Lower leg skin (tissue), 4 donors: ENCODE data around the gene ARHGEF12. TPM values are rescaled to one million over a fixed set of nuclear protein-coding genes. Genes with fewer than 3 reads are reported as not detected.

Experiments
- DNase-seq, 2 donors: peaks; one replicate each; pipeline ENCODE4 v3.0.0-alpha.2; 2019; ENCODE audit warnings: low spot score in 2 of 2
- H3K4me3 ChIP-seq: fragments of 200-600 bp; sonication (generic); 2 replicates; pipeline ENCODE4 v1.5.1; 2017; ENCODE audit warnings: mild to moderate bottlenecking, low read depth; ENCODE audit not compliant: poor library complexity, severe bottlenecking
- POLR2A ChIP-seq, 2 donors: fragments of 450-650 bp; IDR thresholded peaks; one replicate each; pipeline ENCODE4 v1.6.1; 2016 to 2017; ENCODE audit warnings: antibody characterized with exemption in 2 of 2, mild to moderate bottlenecking in 1 of 2, moderate library complexity in 1 of 2
- WGBS, 2 donors: methylation state at CpG; one replicate each; pipeline ENCODE4 v1.1.5; 2018; 5-methylcytosine and 5-hydroxymethylcytosine counted together
- intact Hi-C: fragments of 100-400 bp; cut with DNase I; formaldehyde crosslinking; loops from one replicate; pipeline ENCODE4 v1.15.0; 2023; ENCODE audit warnings: low total_unique reads
- total RNA-seq, 4 donors: library from RNA; depleted of rRNA; stranded (reverse); fragments of >200 nt; gene quantifications; one replicate each; pipeline ENCODE4 v1.1.0, GENCODE V29; 2016
- TF ChIP-seq, protein P1 (sequence below), 3 donors: fragments of 450-650 bp; IDR thresholded peaks; one replicate each; pipeline ENCODE4 v1.5.1; 2016; ENCODE audit warnings: antibody characterized with exemption in 3 of 3, mild to moderate bottlenecking in 3 of 3, moderate library complexity in 2 of 3

Gene ARHGEF12
- total RNA-seq, 4 donors from 2014 or later = 124 to 153 (median 132) TPM

GRCh38 chr11:120527111-120527761 lies 191.0 kb downstream of the ARHGEF12 start:
- intact Hi-C loops = loop anchor here (10.0 kb wide), 1 partner anchor 658 kb away; no protein-coding TSS in a partner anchor
- DNase-seq = no peak
- TF ChIP-seq, protein P1, sequence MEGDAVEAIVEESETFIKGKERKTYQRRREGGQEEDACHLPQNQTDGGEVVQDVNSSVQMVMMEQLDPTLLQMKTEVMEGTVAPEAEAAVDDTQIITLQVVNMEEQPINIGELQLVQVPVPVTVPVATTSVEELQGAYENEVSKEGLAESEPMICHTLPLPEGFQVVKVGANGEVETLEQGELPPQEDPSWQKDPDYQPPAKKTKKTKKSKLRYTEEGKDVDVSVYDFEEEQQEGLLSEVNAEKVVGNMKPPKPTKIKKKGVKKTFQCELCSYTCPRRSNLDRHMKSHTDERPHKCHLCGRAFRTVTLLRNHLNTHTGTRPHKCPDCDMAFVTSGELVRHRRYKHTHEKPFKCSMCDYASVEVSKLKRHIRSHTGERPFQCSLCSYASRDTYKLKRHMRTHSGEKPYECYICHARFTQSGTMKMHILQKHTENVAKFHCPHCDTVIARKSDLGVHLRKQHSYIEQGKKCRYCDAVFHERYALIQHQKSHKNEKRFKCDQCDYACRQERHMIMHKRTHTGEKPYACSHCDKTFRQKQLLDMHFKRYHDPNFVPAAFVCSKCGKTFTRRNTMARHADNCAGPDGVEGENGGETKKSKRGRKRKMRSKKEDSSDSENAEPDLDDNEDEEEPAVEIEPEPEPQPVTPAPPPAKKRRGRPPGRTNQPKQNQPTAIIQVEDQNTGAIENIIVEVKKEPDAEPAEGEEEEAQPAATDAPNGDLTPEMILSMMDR (IDR thresholded peaks at IDR 0.05) = no peak
- no peak for TF ChIP-seq POLR2A (IDR thresholded peaks at IDR 0.05)
- 21 to 29% methylated on average over 9 to 16 of the region's 16 CpGs for WGBS, 2 donors
- H3K4me3 ChIP-seq = no peak overlapping the region

DNA sequence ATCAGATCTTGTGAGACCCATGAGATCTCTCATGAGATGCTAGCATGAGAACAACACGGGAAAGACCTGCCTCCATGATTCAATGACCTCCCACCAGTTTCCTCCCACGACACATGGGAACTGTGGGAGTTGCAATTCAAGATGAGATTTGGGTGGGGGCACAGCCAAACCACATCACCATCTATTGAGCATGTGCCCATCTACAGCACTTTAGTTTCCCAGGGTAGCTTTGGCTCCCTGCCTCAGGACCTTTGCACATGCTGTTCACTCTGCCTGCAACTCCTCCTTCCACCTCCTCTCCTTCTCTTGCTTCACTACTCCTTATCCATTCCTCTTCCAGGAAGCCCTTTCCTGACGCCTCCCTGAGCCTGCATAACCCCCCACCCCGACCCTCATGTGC lies 192.5 kb downstream of the ARHGEF12 start:
- intact Hi-C loops = loop anchor here (10.0 kb wide), 1 partner anchor 656 kb away; no protein-coding TSS in a partner anchor
- DNase-seq = no peak
- TF ChIP-seq, protein P1 (IDR thresholded peaks at IDR 0.05) = no peak
- TF ChIP-seq POLR2A (IDR thresholded peaks at IDR 0.05) = no peak
- H3K4me3 ChIP-seq = no peak overlapping the region
- WGBS, 2 donors = 93 to 94% methylated on average over 4 of the region's 4 CpGs

DNA sequence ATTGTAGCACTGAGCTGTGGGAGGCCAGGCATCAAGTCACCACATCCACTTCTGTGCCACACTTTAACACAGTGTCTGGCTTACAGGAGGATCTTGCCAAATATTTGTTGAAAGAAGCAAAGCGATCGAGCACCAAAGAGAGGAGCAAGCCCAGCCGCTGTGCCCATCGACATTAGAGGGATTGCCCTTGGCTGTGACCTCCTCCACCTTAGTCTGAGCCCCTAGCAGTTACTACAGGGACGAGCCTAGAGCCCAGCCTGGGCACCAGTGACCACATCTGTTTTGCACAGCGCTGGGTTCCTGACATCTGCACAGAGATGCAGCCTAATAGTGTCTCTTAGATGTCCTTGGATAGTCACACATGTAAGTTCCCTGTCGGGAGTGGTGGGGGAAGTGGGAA lies 193.0 kb downstream of the ARHGEF12 start:
- TF ChIP-seq, protein P1 (IDR thresholded peaks at IDR 0.05) = no peak
- TF ChIP-seq POLR2A (IDR thresholded peaks at IDR 0.05) = no peak
- no peak for DNase-seq
- no peak overlapping the region for H3K4me3 ChIP-seq
- WGBS, 2 donors = 89 to 90% methylated on average over 7 of the region's 7 CpGs
- intact Hi-C loops = loop anchor here (10.0 kb wide), 1 partner anchor 656 kb away; no protein-coding TSS in a partner anchor

DNA sequence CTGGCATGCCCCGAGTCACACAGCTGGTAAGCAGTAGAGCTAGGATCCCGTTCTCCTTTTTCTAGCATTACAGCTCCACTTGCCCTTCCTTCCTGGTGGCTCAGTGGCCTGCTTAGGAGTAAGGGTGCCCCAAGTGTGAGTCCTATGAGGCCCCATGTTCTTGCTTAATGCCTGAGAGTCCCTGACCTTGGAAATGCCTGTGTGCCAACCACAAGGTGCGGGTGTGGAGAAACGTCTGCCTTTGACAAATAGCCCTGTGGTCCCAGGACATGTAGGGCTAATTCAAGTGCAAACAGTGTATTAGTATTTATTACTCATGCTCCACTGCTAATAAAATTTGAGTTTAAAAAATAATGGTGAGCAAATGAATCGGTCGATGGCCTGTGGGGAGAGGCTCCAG lies 193.7 kb downstream of the ARHGEF12 start:
- intact Hi-C loops = loop anchor here (10.0 kb wide), 1 partner anchor 655 kb away; no protein-coding TSS in a partner anchor
- DNase-seq = no peak
- no peak for TF ChIP-seq POLR2A (IDR thresholded peaks at IDR 0.05)
- TF ChIP-seq, protein P1 (IDR thresholded peaks at IDR 0.05) = no peak
- 80 to 90% methylated on average over 6 of the region's 6 CpGs for WGBS, 2 donors
- no peak overlapping the region for H3K4me3 ChIP-seq

GRCh38 chr11:120532082-120532831 lies 196.0 kb downstream of the ARHGEF12 start:
- no peak for DNase-seq
- 59% methylated on average over 16 of the region's 16 CpGs for WGBS, 2 donors
- TF ChIP-seq, protein P1 (IDR thresholded peaks at IDR 0.05) = no peak
- no peak for TF ChIP-seq POLR2A (IDR thresholded peaks at IDR 0.05)
- intact Hi-C loops = no loop called here
- H3K4me3 ChIP-seq = no peak overlapping the region
